Epithelial cell of proximal tubule (primary cell): ENCODE measurements around the gene HSPA4. TPM values are rescaled to one million over a fixed set of nuclear protein-coding genes. Genes with fewer than 3 reads are reported as not detected.

Experiments used
- DNase-seq: peaks from one replicate; pipeline ENCODE4 v3.0.0-alpha.2; 2011; ENCODE audit warnings: low read depth
- H3K4me3 ChIP-seq: 2 replicates; pipeline ENCODE4 v1.5.1; 2011; ENCODE audit warnings: low read depth, mild to moderate bottlenecking, low read length
- total RNA-seq: library from RNA; depleted of rRNA; stranded (reverse); fragments of >200 nt; gene quantifications from 2 replicates; pipeline ENCODE4 v1.2.3, GENCODE V29; 2015
- TF ChIP-seq, protein P1 (sequence below): conservative IDR thresholded peaks from 2 replicates; pipeline ENCODE4 v1.5.1; 2012; ENCODE audit warnings: low read depth, mild to moderate bottlenecking, low read length

HSPA4 gene
- total RNA-seq, 1 donor from 2014 or later: 105 TPM

DNA sequence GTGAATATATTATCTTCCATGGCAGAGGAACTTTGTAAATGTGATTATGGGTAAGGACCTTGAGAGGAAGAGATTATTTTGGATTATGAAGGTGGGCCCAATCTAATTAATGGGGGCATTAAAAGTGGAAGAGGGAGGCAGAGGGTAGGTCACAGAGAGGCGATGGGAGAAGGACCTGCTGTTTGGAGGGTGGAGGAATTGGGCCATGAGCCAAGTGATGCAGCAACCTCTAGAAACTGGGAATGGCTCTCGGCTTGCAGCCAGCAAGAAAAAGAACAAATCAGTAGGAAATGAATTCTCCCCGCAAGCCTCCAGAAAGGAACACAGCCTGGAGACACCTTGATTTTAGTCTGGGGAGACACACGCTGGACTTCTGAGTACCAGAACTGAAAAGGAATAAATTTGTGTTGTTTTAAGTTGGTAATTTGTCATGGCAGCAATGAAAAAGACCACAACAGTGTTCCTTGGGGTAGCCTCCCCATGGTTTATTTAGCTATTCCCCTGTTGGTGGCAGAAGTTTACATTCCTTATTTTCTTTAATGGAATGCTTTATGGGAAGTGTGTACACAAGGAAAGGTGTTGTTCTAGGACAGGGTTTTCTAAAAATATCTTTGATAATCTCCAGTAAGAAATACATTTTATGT, 103.6 kb downstream of the HSPA4 start:
- TF ChIP-seq, protein P1, sequence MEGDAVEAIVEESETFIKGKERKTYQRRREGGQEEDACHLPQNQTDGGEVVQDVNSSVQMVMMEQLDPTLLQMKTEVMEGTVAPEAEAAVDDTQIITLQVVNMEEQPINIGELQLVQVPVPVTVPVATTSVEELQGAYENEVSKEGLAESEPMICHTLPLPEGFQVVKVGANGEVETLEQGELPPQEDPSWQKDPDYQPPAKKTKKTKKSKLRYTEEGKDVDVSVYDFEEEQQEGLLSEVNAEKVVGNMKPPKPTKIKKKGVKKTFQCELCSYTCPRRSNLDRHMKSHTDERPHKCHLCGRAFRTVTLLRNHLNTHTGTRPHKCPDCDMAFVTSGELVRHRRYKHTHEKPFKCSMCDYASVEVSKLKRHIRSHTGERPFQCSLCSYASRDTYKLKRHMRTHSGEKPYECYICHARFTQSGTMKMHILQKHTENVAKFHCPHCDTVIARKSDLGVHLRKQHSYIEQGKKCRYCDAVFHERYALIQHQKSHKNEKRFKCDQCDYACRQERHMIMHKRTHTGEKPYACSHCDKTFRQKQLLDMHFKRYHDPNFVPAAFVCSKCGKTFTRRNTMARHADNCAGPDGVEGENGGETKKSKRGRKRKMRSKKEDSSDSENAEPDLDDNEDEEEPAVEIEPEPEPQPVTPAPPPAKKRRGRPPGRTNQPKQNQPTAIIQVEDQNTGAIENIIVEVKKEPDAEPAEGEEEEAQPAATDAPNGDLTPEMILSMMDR: no peak

More for the DNA sequence above, 103.6 kb downstream of the HSPA4 start:
- no peak overlapping the region for H3K4me3 ChIP-seq
- DNase-seq: no peak

Other genes with a start within 250 kb of the HSPA4 start
- 0.06 and 0.22 TPM in 2 replicates for gene SOWAHA, start 238.7 kb upstream of the HSPA4 start, total RNA-seq
- gene SHROOM1, start 221.4 kb upstream of the HSPA4 start, total RNA-seq: 6.3 and 8.0 TPM in 2 replicates
- gene GDF9, start 185.5 kb upstream of the HSPA4 start, total RNA-seq: 0.14 and 0.52 TPM in 2 replicates
- 288 and 304 TPM in 2 replicates for gene UQCRQ, start 185.4 kb upstream of the HSPA4 start, total RNA-seq
- gene LEAP2, start 178.3 kb upstream of the HSPA4 start, total RNA-seq: 0.22 and 0.35 TPM in 2 replicates
- 25.5 and 29.2 TPM in 2 replicates for gene AFF4, start 88.4 kb upstream of the HSPA4 start, total RNA-seq
- gene ZCCHC10, start 25.5 kb upstream of the HSPA4 start, total RNA-seq: 12.7 and 88.8 TPM in 2 replicates